SH-SY5Y (cell line): Measurements from ENCODE around the gene MCOLN2.

ENCODE experiments used
- GATA2 ChIP-seq: IDR thresholded peaks from 2 replicates; pipeline ENCODE4 v1.6.1; 2011; ENCODE audit warnings: mild to moderate bottlenecking, low read depth, low read length
- GATA3 ChIP-seq: IDR thresholded peaks from 2 replicates; pipeline ENCODE4 v1.6.1; 2011; ENCODE audit warnings: low read depth, mild to moderate bottlenecking, low read length, moderate library complexity

DNA sequence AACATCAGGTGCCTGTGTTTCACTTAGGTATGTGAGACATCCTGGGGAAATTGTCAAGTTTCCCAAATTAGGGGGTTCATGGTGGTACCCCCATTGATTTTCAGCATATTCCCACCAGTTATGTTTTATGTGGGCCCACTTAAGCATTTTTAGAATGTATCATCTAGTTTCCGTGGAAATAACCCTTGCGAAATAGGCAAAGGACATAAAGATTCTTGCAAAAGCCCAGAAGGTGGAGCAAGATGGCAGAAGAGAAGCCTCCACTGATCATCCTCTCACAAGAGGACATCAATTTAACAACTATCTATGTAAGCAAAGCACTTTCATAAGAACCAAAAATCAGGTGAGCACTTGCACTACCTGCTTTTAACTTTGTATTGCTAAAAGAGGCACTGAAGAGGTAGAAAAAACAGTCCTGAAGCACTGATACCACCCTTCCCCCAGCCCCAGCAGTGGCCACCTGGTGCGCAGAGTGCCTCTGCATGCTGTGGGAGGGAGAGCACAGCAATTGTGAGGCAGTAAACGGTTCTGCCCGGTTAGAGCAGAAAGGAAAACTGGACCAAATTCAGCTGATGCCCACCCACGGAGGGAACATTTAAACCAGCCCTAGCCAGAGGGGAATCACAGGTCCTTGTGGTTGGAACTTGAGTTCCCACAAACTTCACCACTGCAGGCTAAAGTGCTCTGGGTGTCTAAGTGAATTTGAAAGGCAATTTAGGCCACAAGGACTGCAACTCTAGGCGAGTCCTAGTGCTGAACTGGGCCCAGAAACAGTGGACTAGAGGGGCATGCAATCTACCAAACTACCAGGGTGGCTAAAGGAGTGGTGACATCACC is 23.2 kb downstream of the MCOLN2 start:
- no peak for TF ChIP-seq GATA3
- no peak for TF ChIP-seq GATA2
